ENCODE results near the gene MTARC2. TPM values are rescaled to one million over a fixed set of nuclear protein-coding genes. Genes with fewer than 3 reads are reported as not detected.

The MTARC2 gene
- total RNA-seq, 1 experiment from 2014 or later, result 15.2 TPM

DNA sequence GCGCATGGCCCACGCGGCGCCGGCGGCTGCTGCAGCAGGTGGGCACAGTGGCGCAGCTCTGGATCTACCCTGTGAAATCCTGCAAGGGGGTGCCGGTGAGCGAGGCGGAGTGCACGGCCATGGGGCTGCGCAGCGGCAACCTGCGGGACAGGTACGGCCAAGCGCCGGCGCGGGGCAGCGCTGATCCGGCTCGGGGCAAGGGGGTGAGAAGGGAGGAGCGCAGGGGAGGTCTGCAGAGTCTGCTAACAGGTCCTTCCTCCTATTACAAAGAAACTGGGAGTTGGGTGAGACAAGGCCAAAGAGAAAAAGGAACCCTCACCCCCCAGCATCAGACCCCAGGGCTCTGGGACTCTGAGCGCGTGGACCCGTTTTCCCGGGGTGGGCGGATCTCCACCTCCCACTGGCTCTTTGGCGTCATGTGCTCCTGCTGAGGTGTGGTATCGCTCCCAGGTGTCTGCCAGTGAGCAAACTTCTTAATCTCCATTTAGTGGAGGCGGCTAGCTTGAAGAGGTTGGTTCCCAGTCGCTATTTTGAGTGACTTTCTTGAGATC is 39.0 kb downstream of the MTARC2 start (continued):
- TF ChIP-seq AR (CRISPR knock-in tag; IDR thresholded peaks at IDR 0.05), result no peak
- TF ChIP-seq ZNF281 (CRISPR knock-in tag; IDR thresholded peaks at IDR 0.05), result no peak
- TF ChIP-seq SOX15 (CRISPR knock-in tag; IDR thresholded peaks at IDR 0.05), result no peak
- TF ChIP-seq CREM (CRISPR knock-in tag; IDR thresholded peaks at IDR 0.05), result 0 out of 2 replicates have a peak, but pooled peaks have one; percentile 38
- no peak for TF ChIP-seq GTF2I (CRISPR knock-in tag; conservative IDR thresholded peaks at IDR 0.05)
- no peak for TF ChIP-seq NFATC4 (CRISPR knock-in tag; IDR thresholded peaks at IDR 0.05)
- no peak for TF ChIP-seq ZNF671 (CRISPR knock-in tag; IDR thresholded peaks at IDR 0.05)
- TF ChIP-seq EMX1 (CRISPR knock-in tag; IDR thresholded peaks at IDR 0.05), result no peak
- TF ChIP-seq ATF3 (CRISPR knock-in tag; conservative IDR thresholded peaks at IDR 0.05), result no peak

- Mint-ChIP-seq H3K4me1 (peaks cover 26% of the 10 kb centered on the region), H3K27me3 (ENCODE audit: low read depth) (peaks cover 3% of the 10 kb centered on the region; the same call in 1 of the 2 replicates), H3K4me3 (no peak overlapping the region), H3K9me3 (no peaks in the 10 kb centered on the region; the same call in 1 of the 2 replicates), H3K27ac (no peak overlapping the region), H3K36me3 (peaks cover 15% of the 10 kb centered on the region)
- POLR2A ChIA-PET, result no interaction called here
- TF ChIP-seq ESRRA (CRISPR knock-in tag; IDR thresholded peaks at IDR 0.05; ENCODE audit: borderline replicate concordance) (no peak), NFATC4 (CRISPR knock-in tag; IDR thresholded peaks at IDR 0.05) (no peak), CBFB (CRISPR knock-in tag; IDR thresholded peaks at IDR 0.05; ENCODE audit: low read depth) (no peak), FOXP1 (CRISPR knock-in tag; IDR thresholded peaks at IDR 0.05; ENCODE audit: borderline replicate concordance) (no peak), RORB (CRISPR knock-in tag; IDR thresholded peaks at IDR 0.05) (no peak), ZNF263 (CRISPR knock-in tag; IDR thresholded peaks at IDR 0.05; ENCODE audit: low read depth) (no peak), GTF2I (CRISPR knock-in tag; conservative IDR thresholded peaks at IDR 0.05) (no peak), ZNF425 (CRISPR knock-in tag; conservative IDR thresholded peaks at IDR 0.05) (no peak)
- TF ChIP-seq, protein P1, sequence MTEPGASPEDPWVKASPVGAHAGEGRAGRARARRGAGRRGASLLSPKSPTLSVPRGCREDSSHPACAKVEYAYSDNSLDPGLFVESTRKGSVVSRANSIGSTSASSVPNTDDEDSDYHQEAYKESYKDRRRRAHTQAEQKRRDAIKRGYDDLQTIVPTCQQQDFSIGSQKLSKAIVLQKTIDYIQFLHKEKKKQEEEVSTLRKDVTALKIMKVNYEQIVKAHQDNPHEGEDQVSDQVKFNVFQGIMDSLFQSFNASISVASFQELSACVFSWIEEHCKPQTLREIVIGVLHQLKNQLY (CRISPR knock-in tag; IDR thresholded peaks at IDR 0.05), result no peak
- TF ChIP-seq, protein P2, sequence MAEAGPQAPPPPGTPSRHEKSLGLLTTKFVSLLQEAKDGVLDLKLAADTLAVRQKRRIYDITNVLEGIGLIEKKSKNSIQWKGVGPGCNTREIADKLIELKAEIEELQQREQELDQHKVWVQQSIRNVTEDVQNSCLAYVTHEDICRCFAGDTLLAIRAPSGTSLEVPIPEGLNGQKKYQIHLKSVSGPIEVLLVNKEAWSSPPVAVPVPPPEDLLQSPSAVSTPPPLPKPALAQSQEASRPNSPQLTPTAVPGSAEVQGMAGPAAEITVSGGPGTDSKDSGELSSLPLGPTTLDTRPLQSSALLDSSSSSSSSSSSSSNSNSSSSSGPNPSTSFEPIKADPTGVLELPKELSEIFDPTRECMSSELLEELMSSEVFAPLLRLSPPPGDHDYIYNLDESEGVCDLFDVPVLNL (CRISPR knock-in tag; IDR thresholded peaks at IDR 0.05; ENCODE audit: borderline replicate concordance, low read depth), result no peak
- ATAC-seq (no peak), DNase-seq (ENCODE audit: low spot score) (no peak)
- CTCF ChIA-PET, result interaction anchor here (5.3 kb wide), 1 partner anchor 13 kb away, joined by 78 read pairs; no protein-coding TSS in a partner anchor
These were observed 40.8 kb downstream of the MTARC2 start for GRCh38 chr1:220788900-220789299.
